GM12878 (cell line): ENCODE measurements around the gene YARS2. TPM values are rescaled to one million over a fixed set of nuclear protein-coding genes. Genes with fewer than 3 reads are reported as not detected.

Experiments
- ATF7 ChIP-seq: fragments of 450-650 bp; IDR thresholded peaks from 2 replicates; pipeline ENCODE4 v1.6.1; 2016; ENCODE audit warnings: low read depth, mild to moderate bottlenecking
- BRCA1 ChIP-seq: IDR thresholded peaks from 2 replicates; pipeline ENCODE4 v1.6.1; 2011; ENCODE audit warnings: low read depth, low read length, improper control_type of control experiment
- CBX3 ChIP-seq: fragments of 200-600 bp; sonication (generic); IDR thresholded peaks from 2 replicates; pipeline ENCODE4 v1.6.1; 2016; ENCODE audit warnings: low read depth, borderline replicate concordance
- CBX5 ChIP-seq: sonication (generic); IDR thresholded peaks from 2 replicates; pipeline ENCODE4 v1.6.1; 2016; ENCODE audit warnings: low read depth, moderate library complexity, mild to moderate bottlenecking, inconsistent platforms
- CTCF ChIP-seq, 3 experiments: IDR thresholded peaks in 2 of 3; conservative IDR thresholded peaks in 1 of 3; 2 replicates each; pipeline ENCODE4 v1.5.1; 2011; ENCODE audit warnings: low read depth in 3 of 3, low read length in 3 of 3, mild to moderate bottlenecking in 3 of 3, control low read depth in 2 of 3, moderate library complexity in 2 of 3, inconsistent platforms in 1 of 3, mixed read lengths in 1 of 3; ENCODE audit not compliant: control insufficient read depth in 2 of 3, insufficient read depth in 1 of 3; ENCODE audit errors: extremely low read depth in 1 of 3
- ETV6 ChIP-seq, 2 experiments: fragments of 450-650 bp in 1 of 2; IDR thresholded peaks in 1 of 2; conservative IDR thresholded peaks in 1 of 2; 2 replicates each; pipeline ENCODE4 v1.6.1; 2014; ENCODE audit warnings: antibody characterized with exemption in 1 of 2, borderline replicate concordance in 1 of 2, low read depth in 1 of 2, mild to moderate bottlenecking in 1 of 2, moderate library complexity in 1 of 2
- FOXK2 ChIP-seq: fragments of 450-650 bp; IDR thresholded peaks from 2 replicates; pipeline ENCODE4 v1.6.1; 2017; ENCODE audit warnings: mild to moderate bottlenecking, moderate library complexity
- FOXM1 ChIP-seq: IDR thresholded peaks from 2 replicates; pipeline ENCODE4 v1.6.1; 2012; ENCODE audit warnings: low read depth, mild to moderate bottlenecking, inconsistent platforms, low read length, moderate library complexity
- IKZF1 ChIP-seq: fragments of 450-650 bp; conservative IDR thresholded peaks from 2 replicates; pipeline ENCODE4 v1.6.1; 2017; ENCODE audit warnings: antibody characterized with exemption, mild to moderate bottlenecking
- MEF2B ChIP-seq: fragments of 450-650 bp; IDR thresholded peaks from 2 replicates; pipeline ENCODE4 v1.6.1; 2018; ENCODE audit warnings: mild to moderate bottlenecking, moderate library complexity; ENCODE audit not compliant: partially characterized antibody, poor library complexity, severe bottlenecking
- MTA2 ChIP-seq: fragments of 450-650 bp; IDR thresholded peaks from 2 replicates; pipeline ENCODE4 v1.6.1; 2016; ENCODE audit warnings: low read depth, mild to moderate bottlenecking, moderate library complexity
- MYC ChIP-seq: IDR thresholded peaks from 2 replicates; pipeline ENCODE4 v1.6.1; 2011; ENCODE audit warnings: mild to moderate bottlenecking, low read length, moderate library complexity, inconsistent platforms; ENCODE audit not compliant: insufficient read depth, insufficient replicate concordance, insufficient read length, severe bottlenecking
- NFIC ChIP-seq: IDR thresholded peaks from 2 replicates; pipeline ENCODE4 v1.6.1; 2012; ENCODE audit warnings: low read depth, mild to moderate bottlenecking, inconsistent platforms, low read length, moderate library complexity
- POLR2AphosphoS5 ChIP-seq: IDR thresholded peaks from 2 replicates; pipeline ENCODE4 v1.6.1; 2011; ENCODE audit warnings: mild to moderate bottlenecking, low read length, inconsistent platforms
- RAD51 ChIP-seq: fragments of 450-650 bp; IDR thresholded peaks from 2 replicates; pipeline ENCODE4 v1.6.1; 2016; ENCODE audit warnings: moderate library complexity, mild to moderate bottlenecking, inconsistent platforms
- RFX5 ChIP-seq: IDR thresholded peaks from 2 replicates; pipeline ENCODE4 v1.6.1; 2011; ENCODE audit warnings: low read depth, low read length, improper control_type of control experiment
- SIX5 ChIP-seq: IDR thresholded peaks from 2 replicates; pipeline ENCODE4 v1.6.1; 2011; ENCODE audit warnings: mild to moderate bottlenecking, low read depth, low read length, moderate library complexity; ENCODE audit not compliant: severe bottlenecking
- SMARCA5 ChIP-seq: fragments of 450-650 bp; IDR thresholded peaks from 2 replicates; pipeline ENCODE4 v1.6.1; 2017; ENCODE audit warnings: mild to moderate bottlenecking
- TAF1 ChIP-seq: IDR thresholded peaks from 2 replicates; pipeline ENCODE4 v1.6.1; 2011; ENCODE audit warnings: mild to moderate bottlenecking, low read depth, low read length, borderline replicate concordance
- ZZZ3 ChIP-seq: IDR thresholded peaks from 2 replicates; pipeline ENCODE4 v1.6.1; 2011; ENCODE audit warnings: low read depth; ENCODE audit not compliant: control insufficient read depth, insufficient read length
- polyA plus RNA-seq, 11 experiments: library from polyadenylated mRNA; depleted of rRNA in 4 of 11; unstranded in 6 of 11; stranded (reverse) in 5 of 11; fragments of >200 nt; fragmentation: Nextera tagmentation in 4 of 11; fragmentation: Illumina TruSeq in 1 of 11; extraction: Ambion mirVana in 4 of 11; extraction: Trizol in 1 of 11; gene quantifications; 1 replicate in 1 of 11; 2 replicates in 10 of 11; pipeline versions ENCODE4 v1.2.1 to v1.2.3, GENCODE V29; 2011 to 2016; ENCODE audit warnings: inconsistent platforms in 2 of 11, missing spikeins in 2 of 11, low read depth in 1 of 11
- total RNA-seq, 4 experiments: library from RNA; depleted of rRNA in 3 of 4; stranded (reverse); fragments of >200 nt in 3 of 4; fragmentation: Illumina TruSeq in 1 of 4; extraction: Trizol in 1 of 4; gene quantifications; 2 replicates each; pipeline versions ENCODE4 v1.2.1 to v1.2.3, GENCODE V29; 2013 to 2021
- TF ChIP-seq, protein P1 (sequence below): fragments of 450-650 bp; IDR thresholded peaks from 2 replicates; pipeline ENCODE4 v1.6.1; 2017; ENCODE audit warnings: mild to moderate bottlenecking, low read depth, inconsistent platforms; ENCODE audit not compliant: poor library complexity, severe bottlenecking
- TF ChIP-seq, protein P2 (sequence below): IDR thresholded peaks from 2 replicates; pipeline ENCODE4 v1.6.1; 2011; ENCODE audit warnings: low read depth, low read length, improper control_type of control experiment, borderline replicate concordance
- TF ChIP-seq, protein P3 (sequence below): IDR thresholded peaks from 2 replicates; pipeline ENCODE4 v1.6.1; 2012; ENCODE audit warnings: low read depth, low read length, improper control_type of control experiment

YARS2 gene
- total and polyA plus RNA-seq, 10 of the 15 experiments (the other 5 are each of a cell fraction or from before 2014, with no cell fraction given), result 13.4 to 46.7 (median 29.6) TPM

- TF ChIP-seq, protein P1, sequence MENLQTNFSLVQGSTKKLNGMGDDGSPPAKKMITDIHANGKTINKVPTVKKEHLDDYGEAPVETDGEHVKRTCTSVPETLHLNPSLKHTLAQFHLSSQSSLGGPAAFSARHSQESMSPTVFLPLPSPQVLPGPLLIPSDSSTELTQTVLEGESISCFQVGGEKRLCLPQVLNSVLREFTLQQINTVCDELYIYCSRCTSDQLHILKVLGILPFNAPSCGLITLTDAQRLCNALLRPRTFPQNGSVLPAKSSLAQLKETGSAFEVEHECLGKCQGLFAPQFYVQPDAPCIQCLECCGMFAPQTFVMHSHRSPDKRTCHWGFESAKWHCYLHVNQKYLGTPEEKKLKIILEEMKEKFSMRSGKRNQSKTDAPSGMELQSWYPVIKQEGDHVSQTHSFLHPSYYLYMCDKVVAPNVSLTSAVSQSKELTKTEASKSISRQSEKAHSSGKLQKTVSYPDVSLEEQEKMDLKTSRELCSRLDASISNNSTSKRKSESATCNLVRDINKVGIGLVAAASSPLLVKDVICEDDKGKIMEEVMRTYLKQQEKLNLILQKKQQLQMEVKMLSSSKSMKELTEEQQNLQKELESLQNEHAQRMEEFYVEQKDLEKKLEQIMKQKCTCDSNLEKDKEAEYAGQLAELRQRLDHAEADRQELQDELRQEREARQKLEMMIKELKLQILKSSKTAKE, result peak; percentile 74
- TF ChIP-seq ETV6 (conservative IDR thresholded peaks at IDR 0.05 in 1 of 2, IDR thresholded peaks at IDR 0.05 in 1 of 2; ENCODE audit: borderline replicate concordance in 1 of 2, low read depth in 1 of 2) (0 out of 4 replicates have a peak, but pooled peaks of 1 of the 2 experiments have one; percentile 19), MEF2B (no peak), RFX5 (no peak; the same call in 1 of the 2 replicates), CBX3 (no peak), BRCA1 (no peak), MTA2 (peak; percentile 33; the same call in 1 of the 2 replicates), CTCF (IDR thresholded peaks at IDR 0.05 in 2 of 3, conservative IDR thresholded peaks at IDR 0.05 in 1 of 3; ENCODE audit: control insufficient read depth in 2 of 3, extremely low read depth in 1 of 3, insufficient read depth in 1 of 3, low read depth in 3 of 3, low read length in 3 of 3) (peak; percentile 73 to 91 (median 77)), MYC (no peak), ZZZ3 (no peak), POLR2AphosphoS5 (peak; percentile 83; the same call in 1 of the 2 replicates), CBX5 (0 out of 2 replicates have a peak, but pooled peaks have one; percentile 66), FOXK2 (no peak), ATF7 (peak; percentile 79), SMARCA5 (peak; percentile 36), SIX5 (no peak), NFIC (no peak), TAF1 (peak; percentile 81; the same call in 1 of the 2 replicates), IKZF1 (peak; percentile 4; the same call in 1 of the 2 replicates), FOXM1 (no peak), RAD51 (peak; percentile 28; the same call in 1 of the 2 replicates)
- TF ChIP-seq, protein P2, sequence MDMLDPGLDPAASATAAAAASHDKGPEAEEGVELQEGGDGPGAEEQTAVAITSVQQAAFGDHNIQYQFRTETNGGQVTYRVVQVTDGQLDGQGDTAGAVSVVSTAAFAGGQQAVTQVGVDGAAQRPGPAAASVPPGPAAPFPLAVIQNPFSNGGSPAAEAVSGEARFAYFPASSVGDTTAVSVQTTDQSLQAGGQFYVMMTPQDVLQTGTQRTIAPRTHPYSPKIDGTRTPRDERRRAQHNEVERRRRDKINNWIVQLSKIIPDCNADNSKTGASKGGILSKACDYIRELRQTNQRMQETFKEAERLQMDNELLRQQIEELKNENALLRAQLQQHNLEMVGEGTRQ, result no peak
- TF ChIP-seq, protein P3, sequence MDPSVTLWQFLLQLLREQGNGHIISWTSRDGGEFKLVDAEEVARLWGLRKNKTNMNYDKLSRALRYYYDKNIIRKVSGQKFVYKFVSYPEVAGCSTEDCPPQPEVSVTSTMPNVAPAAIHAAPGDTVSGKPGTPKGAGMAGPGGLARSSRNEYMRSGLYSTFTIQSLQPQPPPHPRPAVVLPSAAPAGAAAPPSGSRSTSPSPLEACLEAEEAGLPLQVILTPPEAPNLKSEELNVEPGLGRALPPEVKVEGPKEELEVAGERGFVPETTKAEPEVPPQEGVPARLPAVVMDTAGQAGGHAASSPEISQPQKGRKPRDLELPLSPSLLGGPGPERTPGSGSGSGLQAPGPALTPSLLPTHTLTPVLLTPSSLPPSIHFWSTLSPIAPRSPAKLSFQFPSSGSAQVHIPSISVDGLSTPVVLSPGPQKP, result no peak
These were observed at the start of gene YARS2 (continued) for GRCh38 chr12:32755654-32756475.
